GM18861 (cell line): Measurements from ENCODE around the gene VKORC1.
A peak's percentile ranks its signal among the peaks of the same experiment; 100 is the strongest.

Source experiments
- ATAC-seq: cut with Tn5 transposase; IDR thresholded peaks from one replicate; pipeline ENCODE4 v1.9.1; 2021; ENCODE audit not compliant: unreplicated experiment

Gene VKORC1

GRCh38 chr16:31130336-31130891, 35.8 kb upstream of the VKORC1 start:
- no peak for ATAC-seq

GRCh38 chr16:31129568-31130335, 35.2 kb upstream of the VKORC1 start:
- ATAC-seq, result no peak

GRCh38 chr16:31128711-31129567, 34.3 kb upstream of the VKORC1 start:
- ATAC-seq, result no peak

- ATAC-seq, result no peak
Observed at GRCh38 chr16:31127182-31127581, 32.6 kb upstream of the VKORC1 start.

- ATAC-seq, result no peak
Observed at GRCh38 chr16:31125844-31126243, 31.2 kb upstream of the VKORC1 start.

- no peak for ATAC-seq
Observed at GRCh38 chr16:31120129-31120528, 25.5 kb upstream of the VKORC1 start.

- ATAC-seq, result no peak
Observed at GRCh38 chr16:31118223-31119155, 23.9 kb upstream of the VKORC1 start.

GRCh38 chr16:31117384-31118222, 23.0 kb upstream of the VKORC1 start, which contains the start of gene KAT8:
Gene KAT8, plus strand, starts transcription at chr16:31117664. Its CDS starts 18 bp downstream, at chr16:31117682.
- peak; percentile 74 for ATAC-seq

- no peak for ATAC-seq
Observed at GRCh38 chr16:31114468-31114867, 19.9 kb upstream of the VKORC1 start.

GRCh38 chr16:31113121-31114120, 18.8 kb upstream of the VKORC1 start:
- ATAC-seq, result peak; percentile 30

- no peak for ATAC-seq
Observed at GRCh38 chr16:31112711-31113110, 18.1 kb upstream of the VKORC1 start.

- ATAC-seq, result no peak
Observed at GRCh38 chr16:31111881-31112466, 17.4 kb upstream of the VKORC1 start.

- no peak for ATAC-seq
Observed at GRCh38 chr16:31110106-31111034, 15.8 kb upstream of the VKORC1 start.

- ATAC-seq, result no peak
Observed at GRCh38 chr16:31109622-31110021, 15.0 kb upstream of the VKORC1 start.

GRCh38 chr16:31108794-31109558, 14.4 kb upstream of the VKORC1 start:
- no peak for ATAC-seq

- ATAC-seq, result peak; percentile 70
Observed at GRCh38 chr16:31108035-31108793, 13.6 kb upstream of the VKORC1 start, which contains the start of gene BCKDK. Gene BCKDK, plus strand, starts transcription at chr16:31108386. Its CDS starts 838 bp downstream, at chr16:31109224.
